Measurements from ENCODE around the gene LITAFD. TPM values are rescaled to one million over a fixed set of nuclear protein-coding genes. Genes with fewer than 3 reads are reported as not detected.

The LITAFD gene
- total RNA-seq, 2 donors from 2014 or later = not detected

DNA sequence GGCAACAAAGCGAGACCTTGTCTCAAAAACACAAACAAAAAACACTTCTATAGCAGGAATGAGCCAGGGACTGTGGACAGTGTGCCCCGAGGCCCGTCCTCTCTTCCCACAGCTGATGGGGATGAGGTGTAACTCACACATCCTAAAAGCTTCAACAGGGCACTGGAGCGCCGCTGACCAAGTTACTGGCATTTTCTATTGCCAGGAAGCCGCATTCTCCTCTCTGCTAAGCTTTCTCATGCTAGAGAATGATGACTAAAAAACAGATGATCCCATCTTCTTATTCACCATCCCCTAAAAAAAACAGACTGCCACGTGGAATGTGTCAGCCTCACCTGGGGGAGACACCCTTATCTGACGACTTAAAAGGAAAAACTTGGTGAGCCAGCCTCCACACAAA, 29.6 kb upstream of the LITAFD start:
- H3K4me1 ChIP-seq (ENCODE audit: control insufficient read depth, insufficient read depth, low read length) = peaks cover 15% of the 10 kb centered on the region
- H3K27me3 ChIP-seq (ENCODE audit: control insufficient read depth, insufficient read depth, low read length, poor library complexity, severe bottlenecking) = no peaks in the 10 kb centered on the region
- Mint-ChIP-seq H3K36me3 (ENCODE audit: low read depth) (peaks cover 91% of the 10 kb centered on the region), H3K9me3 (no peaks in the 10 kb centered on the region), H3K27ac (peak overlapping the region; percentile 93), H3K4me1 (peaks cover 19% of the 10 kb centered on the region), H3K27me3 (ENCODE audit: insufficient read depth) (no peaks in the 10 kb centered on the region), H3K4me3 (no peak overlapping the region)
- H3K36me3 ChIP-seq (ENCODE audit: control insufficient read depth, insufficient read depth, low read length) = peaks cover 92% of the 10 kb centered on the region
- TF ChIP-seq, protein P1, sequence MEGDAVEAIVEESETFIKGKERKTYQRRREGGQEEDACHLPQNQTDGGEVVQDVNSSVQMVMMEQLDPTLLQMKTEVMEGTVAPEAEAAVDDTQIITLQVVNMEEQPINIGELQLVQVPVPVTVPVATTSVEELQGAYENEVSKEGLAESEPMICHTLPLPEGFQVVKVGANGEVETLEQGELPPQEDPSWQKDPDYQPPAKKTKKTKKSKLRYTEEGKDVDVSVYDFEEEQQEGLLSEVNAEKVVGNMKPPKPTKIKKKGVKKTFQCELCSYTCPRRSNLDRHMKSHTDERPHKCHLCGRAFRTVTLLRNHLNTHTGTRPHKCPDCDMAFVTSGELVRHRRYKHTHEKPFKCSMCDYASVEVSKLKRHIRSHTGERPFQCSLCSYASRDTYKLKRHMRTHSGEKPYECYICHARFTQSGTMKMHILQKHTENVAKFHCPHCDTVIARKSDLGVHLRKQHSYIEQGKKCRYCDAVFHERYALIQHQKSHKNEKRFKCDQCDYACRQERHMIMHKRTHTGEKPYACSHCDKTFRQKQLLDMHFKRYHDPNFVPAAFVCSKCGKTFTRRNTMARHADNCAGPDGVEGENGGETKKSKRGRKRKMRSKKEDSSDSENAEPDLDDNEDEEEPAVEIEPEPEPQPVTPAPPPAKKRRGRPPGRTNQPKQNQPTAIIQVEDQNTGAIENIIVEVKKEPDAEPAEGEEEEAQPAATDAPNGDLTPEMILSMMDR (conservative IDR thresholded peaks at IDR 0.05) = no peak
- H3K9ac ChIP-seq (ENCODE audit: extremely low read depth, low read length, poor library complexity, severe bottlenecking) = peak overlapping the region; percentile 34
- WGBS, 2 experiments (ENCODE audit: insufficient coverage in 1 of 2, insufficient read length in 1 of 2) = 79 to 86% methylated on average over 7 to 8 of the region's 8 CpGs
- H3K4me3 ChIP-seq (ENCODE audit: low read length) = no peak overlapping the region
- peak overlapping the region; percentile 70 for H3K27ac ChIP-seq (ENCODE audit: low read depth, low read length)
- no peaks in the 10 kb centered on the region for H3K9me3 ChIP-seq (ENCODE audit: control insufficient read depth, low read length)
- no peak for DNase-seq

- peaks cover 15% of the 10 kb centered on the region for H3K4me1 ChIP-seq (ENCODE audit: control insufficient read depth, insufficient read depth, low read length)
- 74 to 86% methylated on average over 5 to 7 of the region's 7 CpGs for WGBS, 2 experiments (ENCODE audit: insufficient coverage in 1 of 2, insufficient read length in 1 of 2)
- H3K9ac ChIP-seq (ENCODE audit: extremely low read depth, low read length, poor library complexity, severe bottlenecking) = peak overlapping the region; percentile 34
- Mint-ChIP-seq H3K36me3 (ENCODE audit: low read depth) (peaks cover 91% of the 10 kb centered on the region), H3K27ac (peak overlapping the region; percentile 93), H3K9me3 (no peaks in the 10 kb centered on the region), H3K4me3 (no peak overlapping the region), H3K27me3 (ENCODE audit: insufficient read depth) (no peaks in the 10 kb centered on the region), H3K4me1 (peaks cover 19% of the 10 kb centered on the region)
- H3K9me3 ChIP-seq (ENCODE audit: control insufficient read depth, low read length) = no peaks in the 10 kb centered on the region
- no peak overlapping the region for H3K4me3 ChIP-seq (ENCODE audit: low read length)
- TF ChIP-seq, protein P1 (conservative IDR thresholded peaks at IDR 0.05) = no peak
- DNase-seq = no peak
- no peaks in the 10 kb centered on the region for H3K27me3 ChIP-seq (ENCODE audit: control insufficient read depth, insufficient read depth, low read length, poor library complexity, severe bottlenecking)
- H3K27ac ChIP-seq (ENCODE audit: low read depth, low read length) = peak overlapping the region; percentile 70
- peaks cover 93% of the 10 kb centered on the region for H3K36me3 ChIP-seq (ENCODE audit: control insufficient read depth, insufficient read depth, low read length)
Observed at GRCh38 chr16:8853150-8853549, 29.0 kb upstream of the LITAFD start.

- Histone ChIP-seq H3K27me3 (ENCODE audit: control insufficient read depth, insufficient read depth, low read length, poor library complexity, severe bottlenecking) (no peaks in the 10 kb centered on the region), H3K9ac (ENCODE audit: extremely low read depth, low read length, poor library complexity, severe bottlenecking) (no peak overlapping the region), H3K4me1 (ENCODE audit: control insufficient read depth, insufficient read depth, low read length) (peaks cover 15% of the 10 kb centered on the region), H3K9me3 (ENCODE audit: control insufficient read depth, low read length) (no peaks in the 10 kb centered on the region), H3K36me3 (ENCODE audit: control insufficient read depth, insufficient read depth, low read length) (peaks cover 93% of the 10 kb centered on the region), H3K27ac (ENCODE audit: low read depth, low read length) (peak overlapping the region; percentile 70), H3K4me3 (ENCODE audit: low read length) (no peak overlapping the region)
- peaks cover 19% of the 10 kb centered on the region for H3K4me1 Mint-ChIP-seq
- H3K36me3 Mint-ChIP-seq (ENCODE audit: low read depth) = peaks cover 93% of the 10 kb centered on the region
- WGBS, 2 experiments (ENCODE audit: insufficient coverage in 1 of 2, insufficient read length in 1 of 2) = 95 to 96% methylated on average over 6 to 7 of the region's 7 CpGs
- DNase-seq = no peak
- H3K9me3 Mint-ChIP-seq = no peaks in the 10 kb centered on the region
- TF ChIP-seq, protein P1 (conservative IDR thresholded peaks at IDR 0.05) = no peak
- H3K4me3 Mint-ChIP-seq = no peak overlapping the region
- H3K27ac Mint-ChIP-seq = peak overlapping the region; percentile 93
- H3K27me3 Mint-ChIP-seq (ENCODE audit: insufficient read depth) = no peaks in the 10 kb centered on the region
Observed at GRCh38 chr16:8853611-8854010, 28.5 kb upstream of the LITAFD start.
